Fibroblast of mammary gland (primary cell): ENCODE results near the gene FYCO1.

Source experiments
- DNase-seq: peaks from one replicate; pipeline ENCODE4 v3.0.0-alpha.2; 2010; ENCODE audit warnings: low read depth
- H3K4me3 ChIP-seq: 2 replicates; pipeline ENCODE4 v1.5.1; 2011; ENCODE audit warnings: low read depth, mild to moderate bottlenecking, low read length, moderate library complexity; ENCODE audit not compliant: control insufficient read depth
- TF ChIP-seq, protein P1 (sequence below): conservative IDR thresholded peaks from 2 replicates; pipeline ENCODE4 v1.5.1; 2011; ENCODE audit warnings: low read depth, low read length, inconsistent platforms; ENCODE audit not compliant: control insufficient read depth, insufficient read depth

FYCO1 gene

DNA sequence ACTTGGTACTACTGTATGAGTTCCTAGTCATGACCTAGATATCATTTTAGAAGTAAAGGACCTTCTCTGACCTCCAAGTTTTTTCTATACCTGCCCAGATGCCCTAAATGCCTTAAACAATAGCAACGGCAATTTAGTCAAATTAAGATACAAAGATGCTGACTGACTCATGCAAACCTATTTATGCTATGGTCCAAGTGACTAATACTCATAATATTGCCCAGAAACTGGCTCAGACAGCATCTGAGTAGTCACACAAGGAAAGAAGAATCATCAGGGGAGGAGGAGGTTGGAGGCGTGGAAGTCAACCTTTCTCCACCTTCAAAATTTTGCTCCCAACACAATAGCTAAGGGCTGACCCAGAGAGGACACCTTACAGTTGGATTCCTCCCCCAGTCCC lies 6.8 kb downstream of the FYCO1 start:
- peak; percentile 91 for DNase-seq
- TF ChIP-seq, protein P1, sequence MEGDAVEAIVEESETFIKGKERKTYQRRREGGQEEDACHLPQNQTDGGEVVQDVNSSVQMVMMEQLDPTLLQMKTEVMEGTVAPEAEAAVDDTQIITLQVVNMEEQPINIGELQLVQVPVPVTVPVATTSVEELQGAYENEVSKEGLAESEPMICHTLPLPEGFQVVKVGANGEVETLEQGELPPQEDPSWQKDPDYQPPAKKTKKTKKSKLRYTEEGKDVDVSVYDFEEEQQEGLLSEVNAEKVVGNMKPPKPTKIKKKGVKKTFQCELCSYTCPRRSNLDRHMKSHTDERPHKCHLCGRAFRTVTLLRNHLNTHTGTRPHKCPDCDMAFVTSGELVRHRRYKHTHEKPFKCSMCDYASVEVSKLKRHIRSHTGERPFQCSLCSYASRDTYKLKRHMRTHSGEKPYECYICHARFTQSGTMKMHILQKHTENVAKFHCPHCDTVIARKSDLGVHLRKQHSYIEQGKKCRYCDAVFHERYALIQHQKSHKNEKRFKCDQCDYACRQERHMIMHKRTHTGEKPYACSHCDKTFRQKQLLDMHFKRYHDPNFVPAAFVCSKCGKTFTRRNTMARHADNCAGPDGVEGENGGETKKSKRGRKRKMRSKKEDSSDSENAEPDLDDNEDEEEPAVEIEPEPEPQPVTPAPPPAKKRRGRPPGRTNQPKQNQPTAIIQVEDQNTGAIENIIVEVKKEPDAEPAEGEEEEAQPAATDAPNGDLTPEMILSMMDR: no peak
- no peak overlapping the region for H3K4me3 ChIP-seq

DNA sequence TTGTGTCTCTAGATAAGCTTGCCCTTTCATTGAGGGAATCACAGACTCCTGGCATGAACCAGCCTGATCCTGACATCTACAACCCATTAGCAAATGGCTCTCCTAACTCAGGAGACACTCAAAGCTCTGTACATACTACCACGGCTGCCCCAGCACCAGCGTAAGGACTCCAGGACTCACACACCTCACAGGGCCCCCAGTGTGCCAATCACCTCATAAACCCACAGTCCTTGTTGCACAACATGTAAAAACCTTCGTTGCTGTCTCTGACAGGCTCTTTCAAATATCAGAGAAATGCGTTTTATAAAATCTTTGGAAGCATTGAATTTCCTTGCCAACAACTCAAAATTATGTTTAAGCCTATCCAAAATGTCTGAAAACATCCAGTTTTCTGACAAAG lies 7.3 kb downstream of the FYCO1 start:
- TF ChIP-seq, protein P1: no peak
- no peak overlapping the region for H3K4me3 ChIP-seq
- peak; percentile 14 for DNase-seq

DNA sequence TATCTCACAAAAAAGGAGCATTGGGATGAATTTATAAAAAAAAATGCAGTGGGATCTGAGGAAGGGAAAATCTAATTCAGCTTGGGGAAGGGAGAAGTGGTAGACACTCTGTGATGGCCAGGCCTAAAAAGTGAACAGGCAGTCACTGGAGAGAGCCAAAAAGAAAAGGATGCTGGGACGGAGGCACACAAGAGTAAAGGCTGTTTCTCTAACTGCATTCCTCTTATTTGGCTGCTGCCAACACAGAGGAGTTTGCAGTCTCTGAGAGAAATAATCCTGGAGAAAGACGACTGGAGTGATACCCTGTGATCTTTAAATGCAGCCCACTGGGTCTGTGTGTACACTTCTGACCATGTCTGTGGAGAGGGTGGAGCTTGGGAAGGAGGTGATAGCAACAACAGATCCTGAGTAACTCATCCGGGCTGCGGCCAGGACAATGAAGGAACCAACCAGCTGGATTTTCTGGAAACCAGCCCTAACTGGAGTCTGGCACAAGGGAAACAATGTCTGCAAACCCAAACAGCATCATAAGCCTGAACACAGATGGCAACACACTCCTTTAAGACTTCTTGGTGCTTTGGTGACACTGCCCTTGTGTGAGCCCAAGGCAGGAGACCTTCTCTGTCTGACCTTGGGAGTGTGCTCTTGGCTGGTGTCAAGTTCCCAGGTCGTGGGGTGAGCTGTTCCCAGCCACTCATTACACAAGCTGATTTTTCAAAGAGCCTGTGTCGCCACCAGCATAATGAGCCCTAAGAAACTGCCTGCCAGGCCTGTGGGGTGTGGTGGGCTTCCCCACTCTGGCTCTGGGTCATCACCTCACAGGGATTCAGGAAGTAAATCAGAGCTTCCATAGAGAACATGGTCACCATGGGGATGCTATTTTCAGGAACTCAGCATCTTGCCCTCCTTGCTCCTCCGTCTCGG lies 8.0 kb downstream of the FYCO1 start:
- DNase-seq: peak; percentile 90
- TF ChIP-seq, protein P1: no peak
- no peak overlapping the region for H3K4me3 ChIP-seq

DNA sequence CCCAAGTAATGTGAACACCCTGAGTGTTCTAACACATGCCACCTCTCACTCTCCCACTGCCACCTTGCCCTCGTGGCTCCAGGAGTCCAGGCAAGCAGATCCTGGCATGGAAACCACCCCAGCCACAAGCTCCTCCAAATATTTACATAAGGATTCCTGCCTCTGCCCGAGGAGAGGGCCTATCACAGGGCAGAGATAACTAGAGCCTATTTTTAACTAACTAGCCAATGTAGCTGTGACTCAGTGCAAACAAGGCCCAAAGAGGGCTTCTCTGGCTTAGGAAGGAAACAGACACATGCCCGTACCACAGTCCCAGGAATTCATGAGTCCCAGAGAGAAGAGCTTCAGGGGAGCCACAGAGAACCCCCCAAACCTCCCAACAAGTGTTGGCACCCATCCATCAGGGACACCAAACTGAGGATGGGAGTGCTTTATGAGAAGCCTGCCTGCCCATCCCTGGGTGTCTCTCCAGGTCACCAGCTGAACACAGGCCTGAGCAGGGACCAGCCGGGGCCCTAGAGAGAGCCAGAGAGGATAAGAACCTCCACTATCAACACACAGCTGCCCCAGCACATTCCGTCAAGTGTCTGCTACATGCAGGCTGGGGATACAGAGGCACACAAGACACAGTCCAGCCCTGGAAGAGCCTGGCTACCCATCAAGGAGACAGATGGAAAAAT lies 9.2 kb downstream of the FYCO1 start:
- no peak overlapping the region for H3K4me3 ChIP-seq
- TF ChIP-seq, protein P1: no peak
- DNase-seq: peak; percentile 60

DNA sequence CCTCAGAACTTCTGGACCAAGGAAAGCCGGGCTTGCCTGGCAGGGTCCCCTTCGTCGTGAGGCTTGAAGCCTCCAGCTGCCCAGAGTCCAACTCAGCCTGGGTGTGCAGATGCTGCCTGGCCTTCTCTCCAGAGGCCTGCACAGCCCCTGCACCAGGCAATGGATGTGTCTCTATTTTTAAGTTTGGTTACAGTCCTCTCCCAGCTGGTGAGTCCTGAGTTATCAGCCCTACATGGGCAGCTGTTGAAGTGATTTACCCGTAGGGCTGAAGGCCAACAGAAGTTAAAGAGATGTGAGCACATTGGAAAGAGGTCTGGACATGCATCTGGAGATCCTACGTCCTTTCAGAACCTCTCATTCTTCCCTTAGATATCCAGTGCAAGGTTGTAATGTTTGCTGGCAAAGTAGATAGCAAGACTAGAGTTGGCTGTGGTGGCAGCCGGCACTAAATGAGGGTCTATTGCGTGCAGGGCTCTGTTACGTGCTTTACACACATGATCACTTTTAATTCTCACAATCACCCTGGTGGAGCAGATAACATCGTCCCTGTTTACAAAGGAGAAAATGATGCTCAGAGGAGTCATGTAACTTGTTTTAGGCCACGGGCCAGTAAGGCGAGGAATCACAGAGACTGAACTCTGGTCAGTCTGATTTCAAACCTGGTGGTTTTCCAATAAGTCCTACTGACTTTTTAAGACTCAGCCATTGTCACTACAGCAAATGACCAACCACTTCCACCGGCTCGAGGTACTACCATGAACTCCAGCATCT lies 9.9 kb downstream of the FYCO1 start:
- peak; percentile 42 for DNase-seq
- no peak overlapping the region for H3K4me3 ChIP-seq
- TF ChIP-seq, protein P1: no peak
